PC-9 (cell line): ENCODE measurements around the gene RNF152.

ENCODE experiments used
- CTCF ChIP-seq: fragments of 200-600 bp; sonication (generic); conservative IDR thresholded peaks from 2 replicates; pipeline ENCODE4 v1.6.1; 2017; ENCODE audit warnings: mixed run types, antibody characterized with exemption, mild to moderate bottlenecking, moderate library complexity
- EZH2 ChIP-seq: fragments of 200-600 bp; sonication (generic); IDR thresholded peaks from 2 replicates; pipeline ENCODE4 v1.8.0; 2017; ENCODE audit warnings: antibody characterized with exemption, low read depth

DNA sequence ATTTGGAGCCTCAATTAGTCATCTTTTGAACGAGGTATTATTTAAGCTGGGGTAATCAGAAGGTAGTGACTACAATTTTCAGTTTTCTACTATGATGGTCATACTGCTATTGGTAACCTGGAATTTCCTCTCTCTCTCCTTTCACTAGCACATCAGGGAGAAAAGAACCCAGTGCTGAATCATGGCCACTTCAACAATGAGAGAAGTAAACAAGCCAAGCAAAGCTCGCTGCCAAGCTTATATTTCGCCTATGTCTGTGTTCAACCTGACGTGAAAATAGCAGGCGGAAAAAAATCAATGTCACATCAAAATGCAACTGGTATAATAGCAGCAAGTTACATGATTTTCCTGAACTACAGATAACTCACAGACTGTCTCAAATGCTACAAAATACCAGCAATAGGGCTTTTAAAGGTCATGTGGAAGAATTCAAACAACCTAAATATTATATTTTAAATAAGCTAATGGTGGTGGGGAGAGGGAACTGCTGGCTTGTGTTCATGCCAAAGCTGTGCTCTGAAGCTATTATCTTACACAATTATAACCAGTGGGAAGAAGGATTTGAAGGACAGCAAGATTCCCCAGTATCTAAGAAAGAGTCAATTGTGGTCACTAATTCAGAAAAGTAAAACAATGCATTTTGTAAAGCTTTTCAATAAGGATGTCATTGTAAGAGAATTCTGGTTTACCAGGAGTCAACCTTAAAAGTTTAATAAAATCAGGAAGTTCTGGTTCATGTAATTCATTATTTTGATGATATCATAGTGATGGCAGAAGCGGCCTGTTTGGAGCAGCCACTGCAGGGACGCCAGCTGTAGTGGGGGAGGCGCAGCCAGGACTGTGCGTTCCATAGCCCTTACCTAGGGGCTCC, 38.0 kb downstream of the RNF152 start:
- TF ChIP-seq CTCF (no peak), EZH2 (no peak)
